GM18526 (cell line): ENCODE measurements around the gene SIPA1L3.

Source experiments
- POLR2A ChIP-seq: IDR thresholded peaks from 3 replicates; pipeline ENCODE4 v1.6.1; 2011; ENCODE audit not compliant: insufficient read length; ENCODE audit errors: extremely low read depth

The SIPA1L3 gene

GRCh38 chr19:37979547-37980082 lies 72.6 kb downstream of the SIPA1L3 start:
- peak; percentile 28 for TF ChIP-seq POLR2A

DNA sequence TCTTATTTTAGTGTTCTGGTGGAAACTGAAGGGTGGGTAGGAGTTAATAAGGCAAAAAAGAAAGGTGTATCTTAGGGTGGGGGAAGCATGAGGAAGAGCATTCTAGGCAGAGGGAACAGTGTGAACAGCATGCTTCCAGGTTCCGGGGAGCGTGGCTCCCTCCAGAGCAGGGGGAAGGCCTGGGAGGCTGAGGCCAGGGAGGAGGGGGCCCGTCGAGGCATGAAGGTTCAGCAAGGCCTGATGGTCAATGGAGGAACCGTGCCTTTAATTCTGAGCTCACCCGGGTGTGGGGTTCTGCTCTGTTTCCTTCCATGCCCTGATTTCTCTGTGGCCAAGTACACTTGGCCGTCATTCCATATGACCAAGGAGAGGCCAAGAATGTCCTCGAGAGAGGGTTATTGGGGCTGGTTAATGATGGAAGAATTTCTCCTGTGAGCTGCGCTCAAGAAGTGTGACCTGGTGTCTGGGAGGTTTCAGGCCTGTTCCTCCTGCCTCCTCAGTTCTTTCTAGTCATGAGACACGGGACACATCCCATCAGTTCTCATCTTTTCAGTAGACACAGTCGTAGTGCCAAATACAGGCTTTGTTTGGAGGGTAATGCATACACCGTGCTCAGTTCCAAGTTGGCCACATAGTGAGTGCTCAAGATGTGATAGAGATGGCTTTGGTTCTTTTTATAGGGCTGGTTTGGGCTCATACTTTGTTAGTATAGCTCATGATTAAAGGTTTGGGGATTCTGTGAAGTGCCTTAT lies 73.6 kb downstream of the SIPA1L3 start:
- TF ChIP-seq POLR2A: no peak

DNA sequence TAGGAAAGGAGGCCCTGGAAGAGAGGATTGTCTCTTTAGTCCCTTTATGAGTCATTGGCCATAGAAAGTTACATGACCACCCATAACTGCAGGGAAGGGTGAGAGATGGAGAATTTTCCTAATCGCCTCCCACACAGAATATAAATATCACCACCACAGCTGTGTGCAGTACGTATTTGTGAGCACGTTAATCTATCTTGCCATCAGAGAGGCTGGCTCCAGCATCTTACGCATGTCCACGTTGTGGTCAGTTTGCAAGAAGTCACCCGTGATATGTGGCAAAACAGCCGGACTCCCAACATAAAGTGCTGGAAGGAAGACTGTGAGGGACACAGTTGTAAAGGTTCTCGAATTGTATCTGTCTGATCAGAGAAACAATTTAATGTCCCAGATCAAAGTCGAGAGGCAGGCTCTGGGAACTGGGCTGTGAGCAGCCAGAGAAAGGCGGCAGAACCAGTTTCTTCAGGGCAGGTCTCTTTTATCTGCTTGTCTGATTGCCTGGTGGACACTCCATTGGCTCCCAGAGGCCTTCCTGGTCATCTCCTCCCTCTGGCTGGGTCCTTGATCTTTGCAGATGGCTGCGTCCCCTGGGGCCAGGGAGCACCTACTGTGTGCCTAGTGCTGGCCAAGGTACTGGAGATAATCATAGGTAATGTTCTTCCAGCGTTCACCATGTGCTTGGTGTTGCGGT lies 74.9 kb downstream of the SIPA1L3 start:
- no peak for TF ChIP-seq POLR2A

DNA sequence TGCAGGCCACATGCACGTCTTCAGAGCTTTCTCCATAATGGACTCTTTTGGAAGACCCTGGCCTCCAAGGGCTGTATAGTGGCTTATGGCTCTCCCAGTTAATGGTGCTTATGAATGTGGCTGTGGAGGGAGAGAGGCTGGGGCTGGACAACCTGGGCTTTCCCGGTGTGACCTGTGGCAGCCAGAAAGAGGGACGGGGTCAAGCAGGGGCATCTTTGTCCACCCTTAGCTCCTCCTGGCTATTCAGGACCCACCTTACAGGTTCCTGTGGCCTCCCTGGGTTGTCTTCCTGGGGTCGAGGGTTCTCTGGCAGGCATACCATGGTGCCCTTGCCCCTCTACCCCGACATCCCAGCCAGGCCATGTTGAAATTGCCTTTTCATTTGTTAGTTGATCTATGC lies 75.6 kb downstream of the SIPA1L3 start:
- no peak for TF ChIP-seq POLR2A

- TF ChIP-seq POLR2A: no peak
These were observed 76.1 kb downstream of the SIPA1L3 start for GRCh38 chr19:37983153-37983552.

DNA sequence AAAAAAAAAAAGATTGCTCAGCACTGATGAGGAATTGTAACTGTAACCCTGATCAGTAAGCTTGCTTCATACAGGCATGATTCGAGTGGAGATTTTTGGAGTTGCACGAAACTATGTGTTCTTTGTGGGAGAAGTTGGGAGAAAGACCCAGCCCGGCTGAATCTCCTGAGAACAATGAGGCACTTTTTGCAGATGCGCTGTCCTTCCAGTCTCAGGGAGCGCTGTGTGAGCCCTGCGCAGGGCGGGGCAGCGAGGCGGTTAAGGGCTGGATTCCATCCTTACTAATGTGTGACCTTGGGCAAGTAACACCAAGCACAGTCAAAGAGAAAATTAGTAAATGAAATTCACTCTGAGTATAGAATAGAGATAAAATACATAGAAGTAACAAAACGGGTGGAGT lies 76.9 kb downstream of the SIPA1L3 start:
- TF ChIP-seq POLR2A: no peak

GRCh38 chr19:37986048-37986750 lies 79.2 kb downstream of the SIPA1L3 start:
- TF ChIP-seq POLR2A: no peak

GRCh38 chr19:37987356-37988332 lies 80.6 kb downstream of the SIPA1L3 start:
- TF ChIP-seq POLR2A: no peak

GRCh38 chr19:37988758-37989635 lies 82.0 kb downstream of the SIPA1L3 start:
- TF ChIP-seq POLR2A: no peak

- TF ChIP-seq POLR2A: no peak
These were observed 82.8 kb downstream of the SIPA1L3 start for GRCh38 chr19:37989855-37990254.

GRCh38 chr19:37990362-37990761 lies 83.4 kb downstream of the SIPA1L3 start:
- TF ChIP-seq POLR2A: no peak

GRCh38 chr19:37991176-37991835 lies 84.3 kb downstream of the SIPA1L3 start:
- no peak for TF ChIP-seq POLR2A

DNA sequence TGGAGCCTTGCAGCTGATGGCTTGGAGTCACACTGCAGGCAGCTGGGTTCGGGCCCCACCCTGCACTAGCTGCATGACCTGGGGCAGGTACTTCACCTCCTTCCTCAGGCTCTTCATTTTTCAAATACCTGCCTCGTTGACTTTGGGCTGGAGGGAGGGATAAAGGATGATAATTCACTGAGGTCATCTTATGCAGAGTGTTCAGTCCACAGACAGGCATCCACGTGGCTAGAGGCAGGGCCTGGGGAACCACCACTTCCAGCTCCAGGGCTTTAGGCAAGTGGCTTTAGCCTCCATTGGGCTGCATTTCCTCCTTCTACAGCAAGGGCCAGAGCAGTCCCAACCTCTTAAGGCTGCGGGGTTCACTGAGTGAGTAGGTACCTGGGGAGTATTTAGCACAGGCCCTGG lies 84.8 kb downstream of the SIPA1L3 start:
- TF ChIP-seq POLR2A: no peak
